ENCODE data around the gene FLOT1. TPM values are rescaled to one million over a fixed set of nuclear protein-coding genes. Genes with fewer than 3 reads are reported as not detected.

FLOT1 gene
- total and polyA plus RNA-seq, 11 donors, result 166 to 310 (median 225) TPM

- intact Hi-C loops (cut with DNase I), result loop anchor here in 4 of 10 donors (2.0 to 10.0 kb wide), 7 partner anchors 36 to 400 kb away; partner anchors contain the start of genes DDR1 (in 2 of the 4) and TUBB (in 1 of the 4)
Observed at GRCh38 chr6:30684386-30685156, 57.9 kb downstream of the FLOT1 start.

GRCh38 chr6:30683980-30684338 is 58.5 kb downstream of the FLOT1 start:
- ATAC-seq (no peak), DNase-seq (no peak)
- TF ChIP-seq POLR2A (IDR thresholded peaks at IDR 0.05), result no peak
- H3K4me1 ChIP-seq, result peaks cover 0 to 86% (median 53%) of the 10 kb centered on the region in 12 donors
- WGBS, 4 donors, result 35 to 48% (median 42%) methylated on average over 2 of the region's 2 CpGs
- intact Hi-C loops (cut with DNase I), result loop anchor here in 4 of 10 donors (1.0 to 10.0 kb wide), 8 partner anchors 37 to 401 kb away; partner anchors contain the start of genes DDR1 (in 2 of the 4) and TUBB (in 1 of the 4)
- H3K36me3 ChIP-seq, result peaks cover 0 to 38% (median 9%) of the 10 kb centered on the region in 9 donors
- no peaks in the 10 kb centered on the region for H3K27me3 ChIP-seq
- peak overlapping the region; percentile 92 to 100 (median 98) for H3K27ac ChIP-seq
- no peaks in the 10 kb centered on the region for H3K9me3 ChIP-seq
- peak overlapping the region; percentile 52 to 96 (median 74) for H3K4me3 ChIP-seq

More at GRCh38 chr6:30684386-30685156, 57.9 kb downstream of the FLOT1 start:
- Histone ChIP-seq H3K27me3 (no peaks in the 10 kb centered on the region), H3K27ac (peak overlapping the region; percentile 92 to 100 (median 98)), H3K4me1 (peaks cover 0 to 86% (median 54%) of the 10 kb centered on the region in 12 donors), H3K9me3 (no peaks in the 10 kb centered on the region), H3K4me3 (peak overlapping the region; percentile 52 to 96 (median 74)), H3K36me3 (peaks cover 0 to 32% (median 7%) of the 10 kb centered on the region in 9 donors)
- DNase-seq (peak; percentile 74 to 84 (median 78)), ATAC-seq (no peak)
- TF ChIP-seq CTCF (IDR thresholded peaks at IDR 0.05), result no peak
- no peak for TF ChIP-seq POLR2A (IDR thresholded peaks at IDR 0.05)
- WGBS, 4 donors, result 28 to 57% (median 41%) methylated on average over 15 to 21 of the region's 21 CpGs

GRCh38 chr6:30683183-30683979 is 59.1 kb downstream of the FLOT1 start:
- intact Hi-C loops (cut with DNase I), result loop anchor here in 4 of 10 donors (1.0 to 10.0 kb wide), 7 partner anchors 39 to 401 kb away; partner anchors contain the start of gene DDR1 (in 2 of the 4)

More at GRCh38 chr6:30683183-30683979, 59.1 kb downstream of the FLOT1 start:
- 25 to 31% (median 29%) methylated on average over 7 of the region's 7 CpGs for WGBS, 4 donors
- Histone ChIP-seq H3K27me3 (no peaks in the 10 kb centered on the region), H3K4me1 (peaks cover 0 to 84% (median 51%) of the 10 kb centered on the region in 12 donors), H3K36me3 (peaks cover 0 to 44% (median 15%) of the 10 kb centered on the region in 9 donors), H3K9me3 (no peaks in the 10 kb centered on the region), H3K4me3 (peak overlapping the region; percentile 52 to 96 (median 74)), H3K27ac (peak overlapping the region; percentile 92 to 100 (median 98))
- DNase-seq, result peak in 3 of 5 donors; percentile 35 to 60 (median 40)
- no peak for ATAC-seq
- TF ChIP-seq CTCF (IDR thresholded peaks at IDR 0.05) (no peak), POLR2A (IDR thresholded peaks at IDR 0.05) (no peak)
